Liver (tissue), 3 donors: ENCODE results near the gene WWC1.

Source experiments
- FOXA1 ChIP-seq: IDR thresholded peaks from 2 replicates; pipeline ENCODE4 v1.6.1; 2016; ENCODE audit warnings: antibody characterized with exemption
- FOXA2 ChIP-seq: IDR thresholded peaks from 2 replicates; pipeline ENCODE4 v1.6.1; 2016; ENCODE audit warnings: antibody characterized with exemption
- GABPA ChIP-seq, 2 donors: IDR thresholded peaks in 1 of 2; conservative IDR thresholded peaks in 1 of 2; 2 replicates each; pipeline ENCODE4 v1.6.1; 2016; ENCODE audit warnings: antibody characterized with exemption in 2 of 2, mild to moderate bottlenecking in 1 of 2, moderate library complexity in 1 of 2
- JUND ChIP-seq, 2 donors: IDR thresholded peaks; 2 replicates each; pipeline ENCODE4 v1.6.1; 2016; ENCODE audit warnings: antibody characterized with exemption in 2 of 2
- RAD21 ChIP-seq, 2 donors: IDR thresholded peaks; 2 replicates each; pipeline ENCODE4 v1.6.1; 2016; ENCODE audit warnings: antibody characterized with exemption in 2 of 2, mild to moderate bottlenecking in 2 of 2
- SP1 ChIP-seq: IDR thresholded peaks from 2 replicates; pipeline ENCODE4 v1.6.1; 2018; ENCODE audit warnings: antibody characterized with exemption, mild to moderate bottlenecking
- TAF1 ChIP-seq: conservative IDR thresholded peaks from 2 replicates; pipeline ENCODE4 v1.6.1; 2016; ENCODE audit warnings: antibody characterized with exemption, mild to moderate bottlenecking
- YY1 ChIP-seq: IDR thresholded peaks from 2 replicates; pipeline ENCODE4 v1.6.1; 2016; ENCODE audit warnings: antibody characterized with exemption, mild to moderate bottlenecking
- TF ChIP-seq, protein P1 (sequence below): fragments of 150-350 bp; IDR thresholded peaks from 2 replicates; pipeline ENCODE4 v1.5.1; 2017; ENCODE audit warnings: improper control_type of control experiment, low read depth, low read length; ENCODE audit not compliant: missing input control
- TF ChIP-seq, protein P2 (sequence below): IDR thresholded peaks from 2 replicates; pipeline ENCODE4 v1.6.1; 2016; ENCODE audit warnings: antibody characterized with exemption, mild to moderate bottlenecking
- TF ChIP-seq, protein P3 (sequence below): IDR thresholded peaks from 2 replicates; pipeline ENCODE4 v1.6.1; 2016; ENCODE audit warnings: antibody characterized with exemption
- TF ChIP-seq, protein P4 (sequence below): IDR thresholded peaks from 2 replicates; pipeline ENCODE4 v1.6.1; 2016; ENCODE audit warnings: antibody characterized with exemption
- TF ChIP-seq, protein P5 (sequence below): IDR thresholded peaks from 2 replicates; pipeline ENCODE4 v1.6.1; 2016; ENCODE audit warnings: antibody characterized with exemption
- donor health status: healthy.
- donor health status: healthy.

DNA sequence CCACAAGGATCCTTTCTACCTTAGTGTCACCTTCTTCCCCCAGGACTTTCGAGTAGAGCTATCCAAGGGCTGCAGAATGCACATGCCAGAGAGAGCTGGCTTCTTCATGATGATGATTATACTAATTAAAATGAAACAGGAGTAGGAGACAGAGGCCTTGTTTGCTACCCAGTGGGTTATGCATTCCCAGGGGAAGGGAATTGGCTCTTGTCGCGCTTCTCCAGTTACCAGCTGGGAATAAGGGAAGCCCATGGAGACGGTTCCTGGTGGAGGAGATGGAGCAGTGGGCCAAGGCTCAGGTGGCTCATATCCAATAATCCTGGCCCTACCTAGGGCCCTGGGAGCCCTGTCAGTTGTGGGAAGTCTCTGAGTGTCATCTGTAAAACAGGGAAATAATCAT, 65.1 kb downstream of the WWC1 start:
- TF ChIP-seq, protein P1, sequence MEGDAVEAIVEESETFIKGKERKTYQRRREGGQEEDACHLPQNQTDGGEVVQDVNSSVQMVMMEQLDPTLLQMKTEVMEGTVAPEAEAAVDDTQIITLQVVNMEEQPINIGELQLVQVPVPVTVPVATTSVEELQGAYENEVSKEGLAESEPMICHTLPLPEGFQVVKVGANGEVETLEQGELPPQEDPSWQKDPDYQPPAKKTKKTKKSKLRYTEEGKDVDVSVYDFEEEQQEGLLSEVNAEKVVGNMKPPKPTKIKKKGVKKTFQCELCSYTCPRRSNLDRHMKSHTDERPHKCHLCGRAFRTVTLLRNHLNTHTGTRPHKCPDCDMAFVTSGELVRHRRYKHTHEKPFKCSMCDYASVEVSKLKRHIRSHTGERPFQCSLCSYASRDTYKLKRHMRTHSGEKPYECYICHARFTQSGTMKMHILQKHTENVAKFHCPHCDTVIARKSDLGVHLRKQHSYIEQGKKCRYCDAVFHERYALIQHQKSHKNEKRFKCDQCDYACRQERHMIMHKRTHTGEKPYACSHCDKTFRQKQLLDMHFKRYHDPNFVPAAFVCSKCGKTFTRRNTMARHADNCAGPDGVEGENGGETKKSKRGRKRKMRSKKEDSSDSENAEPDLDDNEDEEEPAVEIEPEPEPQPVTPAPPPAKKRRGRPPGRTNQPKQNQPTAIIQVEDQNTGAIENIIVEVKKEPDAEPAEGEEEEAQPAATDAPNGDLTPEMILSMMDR: no peak
- TF ChIP-seq, protein P2, sequence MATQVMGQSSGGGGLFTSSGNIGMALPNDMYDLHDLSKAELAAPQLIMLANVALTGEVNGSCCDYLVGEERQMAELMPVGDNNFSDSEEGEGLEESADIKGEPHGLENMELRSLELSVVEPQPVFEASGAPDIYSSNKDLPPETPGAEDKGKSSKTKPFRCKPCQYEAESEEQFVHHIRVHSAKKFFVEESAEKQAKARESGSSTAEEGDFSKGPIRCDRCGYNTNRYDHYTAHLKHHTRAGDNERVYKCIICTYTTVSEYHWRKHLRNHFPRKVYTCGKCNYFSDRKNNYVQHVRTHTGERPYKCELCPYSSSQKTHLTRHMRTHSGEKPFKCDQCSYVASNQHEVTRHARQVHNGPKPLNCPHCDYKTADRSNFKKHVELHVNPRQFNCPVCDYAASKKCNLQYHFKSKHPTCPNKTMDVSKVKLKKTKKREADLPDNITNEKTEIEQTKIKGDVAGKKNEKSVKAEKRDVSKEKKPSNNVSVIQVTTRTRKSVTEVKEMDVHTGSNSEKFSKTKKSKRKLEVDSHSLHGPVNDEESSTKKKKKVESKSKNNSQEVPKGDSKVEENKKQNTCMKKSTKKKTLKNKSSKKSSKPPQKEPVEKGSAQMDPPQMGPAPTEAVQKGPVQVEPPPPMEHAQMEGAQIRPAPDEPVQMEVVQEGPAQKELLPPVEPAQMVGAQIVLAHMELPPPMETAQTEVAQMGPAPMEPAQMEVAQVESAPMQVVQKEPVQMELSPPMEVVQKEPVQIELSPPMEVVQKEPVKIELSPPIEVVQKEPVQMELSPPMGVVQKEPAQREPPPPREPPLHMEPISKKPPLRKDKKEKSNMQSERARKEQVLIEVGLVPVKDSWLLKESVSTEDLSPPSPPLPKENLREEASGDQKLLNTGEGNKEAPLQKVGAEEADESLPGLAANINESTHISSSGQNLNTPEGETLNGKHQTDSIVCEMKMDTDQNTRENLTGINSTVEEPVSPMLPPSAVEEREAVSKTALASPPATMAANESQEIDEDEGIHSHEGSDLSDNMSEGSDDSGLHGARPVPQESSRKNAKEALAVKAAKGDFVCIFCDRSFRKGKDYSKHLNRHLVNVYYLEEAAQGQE: no peak
- TF ChIP-seq RAD21 (IDR thresholded peaks at IDR 0.05) (no peak), FOXA2 (no peak), SP1 (no peak), TAF1 (no peak), JUND (IDR thresholded peaks at IDR 0.05) (no peak), FOXA1 (no peak), YY1 (no peak), GABPA (IDR thresholded peaks at IDR 0.05 in 1 of 2, conservative IDR thresholded peaks at IDR 0.05 in 1 of 2) (no peak)
- TF ChIP-seq, protein P3, sequence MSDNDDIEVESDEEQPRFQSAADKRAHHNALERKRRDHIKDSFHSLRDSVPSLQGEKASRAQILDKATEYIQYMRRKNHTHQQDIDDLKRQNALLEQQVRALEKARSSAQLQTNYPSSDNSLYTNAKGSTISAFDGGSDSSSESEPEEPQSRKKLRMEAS: no peak
- TF ChIP-seq, protein P4, sequence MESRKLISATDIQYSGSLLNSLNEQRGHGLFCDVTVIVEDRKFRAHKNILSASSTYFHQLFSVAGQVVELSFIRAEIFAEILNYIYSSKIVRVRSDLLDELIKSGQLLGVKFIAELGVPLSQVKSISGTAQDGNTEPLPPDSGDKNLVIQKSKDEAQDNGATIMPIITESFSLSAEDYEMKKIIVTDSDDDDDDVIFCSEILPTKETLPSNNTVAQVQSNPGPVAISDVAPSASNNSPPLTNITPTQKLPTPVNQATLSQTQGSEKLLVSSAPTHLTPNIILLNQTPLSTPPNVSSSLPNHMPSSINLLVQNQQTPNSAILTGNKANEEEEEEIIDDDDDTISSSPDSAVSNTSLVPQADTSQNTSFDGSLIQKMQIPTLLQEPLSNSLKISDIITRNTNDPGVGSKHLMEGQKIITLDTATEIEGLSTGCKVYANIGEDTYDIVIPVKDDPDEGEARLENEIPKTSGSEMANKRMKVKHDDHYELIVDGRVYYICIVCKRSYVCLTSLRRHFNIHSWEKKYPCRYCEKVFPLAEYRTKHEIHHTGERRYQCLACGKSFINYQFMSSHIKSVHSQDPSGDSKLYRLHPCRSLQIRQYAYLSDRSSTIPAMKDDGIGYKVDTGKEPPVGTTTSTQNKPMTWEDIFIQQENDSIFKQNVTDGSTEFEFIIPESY: no peak
- TF ChIP-seq, protein P5, sequence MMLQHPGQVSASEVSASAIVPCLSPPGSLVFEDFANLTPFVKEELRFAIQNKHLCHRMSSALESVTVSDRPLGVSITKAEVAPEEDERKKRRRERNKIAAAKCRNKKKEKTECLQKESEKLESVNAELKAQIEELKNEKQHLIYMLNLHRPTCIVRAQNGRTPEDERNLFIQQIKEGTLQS: no peak
